ENCODE measurements around the gene KCP. TPM values are rescaled to one million over a fixed set of nuclear protein-coding genes. Genes with fewer than 3 reads are reported as not detected.
A peak's percentile ranks its signal among the peaks of the same experiment; 100 is the strongest.

KCP gene
- polyA plus RNA-seq, 1 donor from 2014 or later = 0.31 TPM

DNA sequence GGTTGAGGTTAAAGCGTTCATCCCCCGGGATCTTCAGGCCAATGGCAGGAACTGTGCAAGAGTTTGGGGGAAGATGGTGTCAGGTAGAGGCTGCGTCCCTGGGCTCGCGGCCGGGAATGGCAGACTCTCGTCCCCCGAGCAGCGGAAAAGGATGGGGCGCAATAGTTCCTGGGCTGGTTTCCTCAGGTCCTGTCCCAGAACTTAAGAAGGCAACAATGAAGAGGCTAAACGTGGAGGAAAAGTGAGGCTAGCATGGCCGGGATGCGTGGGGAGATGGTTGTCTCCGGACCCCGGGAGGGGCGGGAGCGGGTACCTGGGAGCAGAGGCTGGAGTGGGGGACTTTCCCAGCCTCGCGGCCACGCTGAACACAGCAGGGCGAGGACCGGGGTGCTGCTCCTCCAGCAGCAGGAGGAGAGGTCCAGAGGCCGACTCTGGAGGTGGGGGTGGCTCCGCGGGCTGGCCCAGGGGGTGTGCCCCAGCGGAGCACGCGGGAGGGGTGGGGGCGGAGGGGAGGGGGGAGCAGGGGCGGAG lies 28.1 kb upstream of the KCP start:
- TF ChIP-seq SMC3 (conservative IDR thresholded peaks at IDR 0.05; ENCODE audit: poor library complexity) (no peak), EP300 (conservative IDR thresholded peaks at IDR 0.05; ENCODE audit: poor library complexity, severe bottlenecking) (no peak)
- TF ChIP-seq, protein P1, sequence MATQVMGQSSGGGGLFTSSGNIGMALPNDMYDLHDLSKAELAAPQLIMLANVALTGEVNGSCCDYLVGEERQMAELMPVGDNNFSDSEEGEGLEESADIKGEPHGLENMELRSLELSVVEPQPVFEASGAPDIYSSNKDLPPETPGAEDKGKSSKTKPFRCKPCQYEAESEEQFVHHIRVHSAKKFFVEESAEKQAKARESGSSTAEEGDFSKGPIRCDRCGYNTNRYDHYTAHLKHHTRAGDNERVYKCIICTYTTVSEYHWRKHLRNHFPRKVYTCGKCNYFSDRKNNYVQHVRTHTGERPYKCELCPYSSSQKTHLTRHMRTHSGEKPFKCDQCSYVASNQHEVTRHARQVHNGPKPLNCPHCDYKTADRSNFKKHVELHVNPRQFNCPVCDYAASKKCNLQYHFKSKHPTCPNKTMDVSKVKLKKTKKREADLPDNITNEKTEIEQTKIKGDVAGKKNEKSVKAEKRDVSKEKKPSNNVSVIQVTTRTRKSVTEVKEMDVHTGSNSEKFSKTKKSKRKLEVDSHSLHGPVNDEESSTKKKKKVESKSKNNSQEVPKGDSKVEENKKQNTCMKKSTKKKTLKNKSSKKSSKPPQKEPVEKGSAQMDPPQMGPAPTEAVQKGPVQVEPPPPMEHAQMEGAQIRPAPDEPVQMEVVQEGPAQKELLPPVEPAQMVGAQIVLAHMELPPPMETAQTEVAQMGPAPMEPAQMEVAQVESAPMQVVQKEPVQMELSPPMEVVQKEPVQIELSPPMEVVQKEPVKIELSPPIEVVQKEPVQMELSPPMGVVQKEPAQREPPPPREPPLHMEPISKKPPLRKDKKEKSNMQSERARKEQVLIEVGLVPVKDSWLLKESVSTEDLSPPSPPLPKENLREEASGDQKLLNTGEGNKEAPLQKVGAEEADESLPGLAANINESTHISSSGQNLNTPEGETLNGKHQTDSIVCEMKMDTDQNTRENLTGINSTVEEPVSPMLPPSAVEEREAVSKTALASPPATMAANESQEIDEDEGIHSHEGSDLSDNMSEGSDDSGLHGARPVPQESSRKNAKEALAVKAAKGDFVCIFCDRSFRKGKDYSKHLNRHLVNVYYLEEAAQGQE (IDR thresholded peaks at IDR 0.05; ENCODE audit: borderline replicate concordance) = no peak
- H3K4me3 ChIP-seq (ENCODE audit: low read length) = peak overlapping the region; percentile 71
- H3K9ac ChIP-seq (ENCODE audit: low read length) = no peak overlapping the region
- peaks cover 47% of the 10 kb centered on the region for H3K27me3 ChIP-seq (ENCODE audit: insufficient read depth, low read depth, low read length)
- no peaks in the 10 kb centered on the region for H3K79me2 ChIP-seq (replicated peaks; ENCODE audit: insufficient read depth, low read length)
- H3K27ac ChIP-seq (ENCODE audit: low read length) = no peak overlapping the region
- peak overlapping the region; percentile 25 for H3K4me2 ChIP-seq (ENCODE audit: low read length)
- H4K20me1 ChIP-seq (ENCODE audit: insufficient read depth) = no peaks in the 10 kb centered on the region
- no peaks in the 10 kb centered on the region for H3K9me2 ChIP-seq (ENCODE audit: insufficient read depth, low read length)
- no peak overlapping the region for H2AFZ ChIP-seq (ENCODE audit: low read depth, low read length)
- no peaks in the 10 kb centered on the region for H3F3A ChIP-seq (ENCODE audit: insufficient read depth, low read length, poor library complexity, severe bottlenecking)
- no peaks in the 10 kb centered on the region for H3K36me3 ChIP-seq (ENCODE audit: insufficient read depth, low read length)
- H3K9me3 ChIP-seq (ENCODE audit: low read length) = no peaks in the 10 kb centered on the region

DNA sequence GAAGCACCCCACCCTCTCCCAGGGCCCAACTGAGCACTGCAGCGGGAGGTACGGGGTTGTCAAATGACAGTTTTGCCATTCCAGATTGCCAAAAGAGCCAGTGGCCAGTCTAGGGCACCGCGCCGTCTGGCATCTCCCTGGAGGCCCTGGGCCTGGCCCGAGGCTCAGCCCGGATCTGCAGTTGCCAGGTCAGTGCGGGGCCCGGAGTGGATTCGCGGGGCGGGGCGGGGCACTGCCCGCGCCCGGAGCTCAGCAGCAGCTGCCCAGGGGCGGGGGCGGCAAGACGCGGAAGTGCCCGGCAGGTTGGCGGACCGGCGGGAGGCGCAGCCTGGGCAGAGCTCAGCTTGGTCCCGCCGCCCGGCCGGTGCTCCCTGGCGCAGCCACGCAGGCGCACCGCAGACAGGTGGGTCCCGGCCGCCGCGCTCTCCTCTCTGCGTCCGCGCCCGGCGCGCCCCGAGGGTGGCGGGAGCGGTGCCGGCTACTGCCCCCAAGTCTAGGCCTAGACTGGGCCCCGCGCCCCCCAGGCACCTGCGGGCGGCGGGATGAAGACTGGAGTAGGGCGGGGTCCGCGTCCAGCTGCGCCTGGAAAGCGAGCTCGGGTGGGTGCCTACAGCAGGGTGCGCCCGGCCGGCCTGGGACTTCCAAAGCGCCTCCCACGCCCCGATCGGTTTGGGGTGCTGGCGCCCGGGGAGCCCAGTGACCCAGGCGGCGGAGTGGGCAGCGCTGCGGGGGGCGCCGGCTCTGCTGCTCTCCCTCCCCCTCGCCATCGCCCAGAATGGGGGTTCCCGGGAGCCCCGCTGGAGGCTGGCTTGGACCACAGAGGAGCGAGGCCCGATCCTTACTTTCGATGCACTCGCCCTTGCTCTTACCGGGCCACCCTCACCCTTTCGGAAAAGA lies 27.4 kb upstream of the KCP start, which contains the start of gene IRF5:
TSS of gene IRF5 (plus strand) at position 281 of the 897 bp plus-strand sequence. CDS start 4,155 bp downstream, outside the sequence.
- H3F3A ChIP-seq (ENCODE audit: insufficient read depth, low read length, poor library complexity, severe bottlenecking) = no peaks in the 10 kb centered on the region
- peaks cover 47% of the 10 kb centered on the region for H3K27me3 ChIP-seq (ENCODE audit: insufficient read depth, low read depth, low read length)
- H3K36me3 ChIP-seq (ENCODE audit: insufficient read depth, low read length) = no peaks in the 10 kb centered on the region
- H3K9me2 ChIP-seq (ENCODE audit: insufficient read depth, low read length) = no peaks in the 10 kb centered on the region
- H2AFZ ChIP-seq (ENCODE audit: low read depth, low read length) = no peak within 1 kb of the TSS
- no peak within 1 kb of the TSS for H3K27ac ChIP-seq (ENCODE audit: low read length)
- no peaks in the 10 kb centered on the region for H3K9me3 ChIP-seq (ENCODE audit: low read length)
- H3K79me2 ChIP-seq (replicated peaks; ENCODE audit: insufficient read depth, low read length) = no peaks in the 10 kb centered on the region
- peak within 1 kb of the TSS; percentile 71 for H3K4me3 ChIP-seq (ENCODE audit: low read length)
- TF ChIP-seq MXI1 (conservative IDR thresholded peaks at IDR 0.05; ENCODE audit: poor library complexity, severe bottlenecking) (no peak), SMC3 (conservative IDR thresholded peaks at IDR 0.05; ENCODE audit: poor library complexity) (no peak), POLR2AphosphoS5 (IDR thresholded peaks at IDR 0.05) (no peak), EZH2 (IDR thresholded peaks at IDR 0.05; ENCODE audit: borderline replicate concordance, insufficient read depth, low read length, poor library complexity, severe bottlenecking) (no peak), TAF1 (IDR thresholded peaks at IDR 0.05; ENCODE audit: low read depth) (no peak), RAD21 (conservative IDR thresholded peaks at IDR 0.05) (no peak)
- TF ChIP-seq, protein P1 (IDR thresholded peaks at IDR 0.05; ENCODE audit: borderline replicate concordance) = no peak
- H3K9ac ChIP-seq (ENCODE audit: low read length) = peak within 1 kb of the TSS; percentile 41
- no peaks in the 10 kb centered on the region for H4K20me1 ChIP-seq (ENCODE audit: insufficient read depth)
- peak within 1 kb of the TSS; percentile 25 for H3K4me2 ChIP-seq (ENCODE audit: low read length)
